ENCODE measurements around the gene PRM1. TPM values are rescaled to one million over a fixed set of nuclear protein-coding genes. Genes with fewer than 3 reads are reported as not detected.
A peak's percentile ranks its signal among the peaks of the same experiment; 100 is the strongest.

PRM1 gene, protein sequence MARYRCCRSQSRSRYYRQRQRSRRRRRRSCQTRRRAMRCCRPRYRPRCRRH
- total RNA-seq (ENCODE audit: unreplicated experiment), result not detected
- long read RNA-seq, result 0 reads

GRCh38 chr16:11280616-11281522 lies at the start of gene PRM1:
PRM1 (minus strand) TSS chr16:11281330; CDS start chr16:11281238, 92 bp downstream.
- no peak for DNase-seq
- no peak within 1 kb of the TSS for H3K27ac Mint-ChIP-seq (ENCODE audit: unreplicated experiment)
- H3K4me3 Mint-ChIP-seq (ENCODE audit: unreplicated experiment), result no peak within 1 kb of the TSS
- TF ChIP-seq CTCF (IDR thresholded peaks at IDR 0.05; ENCODE audit: partially characterized antibody, unreplicated experiment), result no peak
- H3K9me3 Mint-ChIP-seq (ENCODE audit: unreplicated experiment), result peaks cover 1% of the 10 kb centered on the region
- H3K27me3 Mint-ChIP-seq (ENCODE audit: unreplicated experiment), result peaks cover 4% of the 10 kb centered on the region
- H3K36me3 Mint-ChIP-seq (ENCODE audit: unreplicated experiment), result no peaks in the 10 kb centered on the region
- peaks cover 2% of the 10 kb centered on the region for H3K4me1 Mint-ChIP-seq (ENCODE audit: low read depth, unreplicated experiment)

DNA sequence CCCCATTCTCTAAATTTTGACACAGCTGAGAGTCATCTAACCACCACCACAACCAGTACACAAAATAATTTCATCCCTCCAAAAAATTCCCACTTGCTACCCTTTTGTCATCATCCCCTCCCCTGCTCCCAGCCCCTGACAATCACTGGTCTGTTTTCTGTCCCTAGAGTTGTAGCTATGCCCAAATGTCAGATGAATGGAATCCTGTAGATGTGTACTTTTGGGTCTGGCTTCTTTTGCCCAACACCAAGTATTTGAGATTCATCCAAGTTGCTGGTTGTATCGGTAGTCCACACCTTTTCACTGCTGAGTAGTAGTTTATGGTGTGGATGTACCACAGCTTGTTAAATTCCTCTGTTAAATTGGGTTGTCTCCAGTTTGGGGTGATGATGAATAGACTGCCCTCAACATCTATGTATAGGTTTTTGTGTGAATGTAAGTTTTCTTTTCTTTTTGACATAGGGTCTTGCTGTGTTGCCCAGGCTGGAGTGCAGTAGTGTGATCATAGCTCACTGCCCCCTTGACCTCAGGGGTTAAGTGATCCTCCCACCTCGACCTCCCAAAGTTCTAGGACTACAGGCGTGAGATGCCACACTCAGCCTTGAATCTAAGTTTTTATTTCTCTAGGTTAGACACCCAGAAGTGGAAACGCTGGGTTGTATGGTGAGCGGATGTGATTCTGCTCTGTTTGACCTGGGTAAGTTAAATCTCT lies 49.6 kb upstream of the PRM1 start:
- peaks cover 1% of the 10 kb centered on the region for H3K9me3 Mint-ChIP-seq (ENCODE audit: unreplicated experiment)
- no peak overlapping the region for H3K27ac Mint-ChIP-seq (ENCODE audit: unreplicated experiment)
- H3K4me3 Mint-ChIP-seq (ENCODE audit: unreplicated experiment), result no peak overlapping the region
- TF ChIP-seq CTCF (IDR thresholded peaks at IDR 0.05; ENCODE audit: partially characterized antibody, unreplicated experiment), result no peak
- no peaks in the 10 kb centered on the region for H3K36me3 Mint-ChIP-seq (ENCODE audit: unreplicated experiment)
- no peak for DNase-seq
- peaks cover 10% of the 10 kb centered on the region for H3K4me1 Mint-ChIP-seq (ENCODE audit: low read depth, unreplicated experiment)
- peaks cover 4% of the 10 kb centered on the region for H3K27me3 Mint-ChIP-seq (ENCODE audit: unreplicated experiment)

GRCh38 chr16:11329891-11330290 lies 48.8 kb upstream of the PRM1 start:
- Mint-ChIP-seq H3K4me1 (ENCODE audit: low read depth, unreplicated experiment) (peaks cover 10% of the 10 kb centered on the region), H3K27ac (ENCODE audit: unreplicated experiment) (no peak overlapping the region), H3K27me3 (ENCODE audit: unreplicated experiment) (peaks cover 4% of the 10 kb centered on the region), H3K4me3 (ENCODE audit: unreplicated experiment) (no peak overlapping the region), H3K36me3 (ENCODE audit: unreplicated experiment) (no peaks in the 10 kb centered on the region), H3K9me3 (ENCODE audit: unreplicated experiment) (peaks cover 1% of the 10 kb centered on the region)
- DNase-seq, result no peak
- no peak for TF ChIP-seq CTCF (IDR thresholded peaks at IDR 0.05; ENCODE audit: partially characterized antibody, unreplicated experiment)

GRCh38 chr16:11329071-11329491 lies 48.0 kb upstream of the PRM1 start:
- H3K27ac Mint-ChIP-seq (ENCODE audit: unreplicated experiment), result peak overlapping the region; percentile 56
- no peak for DNase-seq
- H3K4me1 Mint-ChIP-seq (ENCODE audit: low read depth, unreplicated experiment), result peaks cover 10% of the 10 kb centered on the region
- TF ChIP-seq CTCF (IDR thresholded peaks at IDR 0.05; ENCODE audit: partially characterized antibody, unreplicated experiment), result no peak
- peaks cover 4% of the 10 kb centered on the region for H3K27me3 Mint-ChIP-seq (ENCODE audit: unreplicated experiment)
- H3K9me3 Mint-ChIP-seq (ENCODE audit: unreplicated experiment), result peaks cover 1% of the 10 kb centered on the region
- H3K36me3 Mint-ChIP-seq (ENCODE audit: unreplicated experiment), result no peaks in the 10 kb centered on the region
- H3K4me3 Mint-ChIP-seq (ENCODE audit: unreplicated experiment), result peak overlapping the region; percentile 41
